Stimulated activated CD4-positive, alpha-beta T cell treated with anti-CD3 and anti-CD28 coated beads, Interleukin-12 subunit alpha, Interleukin-12 subunit beta, amount 100 ng/mL, for 24 hours (primary cell): ENCODE results near the gene CNIH3.

ENCODE experiments used
- DNase-seq, 2 experiments: peaks; one replicate each; pipeline ENCODE4 v3.0.0-alpha.2; 2020; ENCODE audit warnings: low read depth in 2 of 2

CNIH3 gene

GRCh38 chr1:224616756-224617409 is 766 bp downstream of the CNIH3 start:
- no peak for DNase-seq

GRCh38 chr1:224617410-224618355 is 1.6 kb downstream of the CNIH3 start:
- DNase-seq = no peak

- DNase-seq = no peak
Observed at GRCh38 chr1:224619209-224619608, 3.1 kb downstream of the CNIH3 start.

GRCh38 chr1:224620105-224620504 is 4.0 kb downstream of the CNIH3 start:
- no peak for DNase-seq

DNA sequence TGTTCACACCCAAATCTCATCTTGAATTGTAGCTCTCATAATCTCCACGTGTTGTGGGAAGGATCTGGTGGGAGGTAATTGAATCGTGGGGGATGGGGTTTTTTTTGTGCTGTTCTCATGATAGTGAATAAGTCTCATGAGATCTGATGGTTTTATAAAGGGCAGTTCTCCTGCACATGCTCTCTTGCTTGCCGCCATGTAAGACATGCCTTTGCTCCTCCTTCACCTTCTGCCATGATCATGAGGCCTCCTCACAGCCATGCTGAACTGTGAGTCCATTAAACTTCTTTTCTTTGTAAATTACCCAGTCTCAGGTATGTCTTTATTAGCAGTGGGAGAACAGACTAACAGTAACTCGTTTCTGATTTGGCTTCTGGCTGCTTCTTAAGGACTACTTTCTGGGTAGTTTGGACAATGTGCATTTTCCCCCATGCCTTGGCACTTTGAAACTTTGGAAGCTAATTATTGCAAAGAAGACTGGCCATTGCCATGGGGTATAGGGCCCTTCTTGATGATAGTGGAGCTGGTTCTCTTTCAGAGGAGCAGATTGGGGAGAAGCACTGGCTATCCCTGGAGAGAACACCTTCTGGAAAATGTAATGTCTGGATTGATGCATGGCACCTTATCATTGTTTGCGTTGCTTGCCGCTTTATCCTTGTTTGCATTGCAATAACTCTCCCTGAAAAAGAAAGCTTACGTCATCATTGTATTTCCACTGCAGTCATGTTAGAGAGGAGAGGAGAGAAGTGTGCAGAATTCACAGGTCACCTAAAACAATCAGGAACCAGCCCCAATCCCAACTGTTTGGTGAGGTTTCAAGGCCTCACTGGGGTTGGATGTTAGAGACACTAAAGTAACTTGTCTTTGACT is 5.9 kb downstream of the CNIH3 start:
- no peak for DNase-seq

DNA sequence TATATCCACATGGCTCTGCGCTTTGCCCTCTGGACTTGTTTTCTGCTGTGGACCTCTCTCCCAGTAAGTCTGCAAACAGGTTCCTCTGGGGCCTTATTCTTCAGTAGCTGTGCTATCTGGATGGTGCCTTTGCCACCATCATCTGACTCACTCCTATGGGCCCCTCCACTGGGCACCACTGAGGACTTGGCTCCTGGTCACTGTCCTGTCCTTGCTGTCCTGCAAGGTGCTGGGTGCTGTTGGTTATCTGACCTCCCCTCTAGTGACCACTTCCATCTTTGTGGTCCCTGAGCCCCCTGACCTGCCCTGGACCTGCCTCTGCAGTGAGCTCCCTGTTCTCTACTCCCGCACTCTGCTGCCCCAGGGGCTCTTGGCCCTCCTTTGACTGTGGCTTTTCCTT is 6.7 kb downstream of the CNIH3 start:
- DNase-seq = no peak

DNA sequence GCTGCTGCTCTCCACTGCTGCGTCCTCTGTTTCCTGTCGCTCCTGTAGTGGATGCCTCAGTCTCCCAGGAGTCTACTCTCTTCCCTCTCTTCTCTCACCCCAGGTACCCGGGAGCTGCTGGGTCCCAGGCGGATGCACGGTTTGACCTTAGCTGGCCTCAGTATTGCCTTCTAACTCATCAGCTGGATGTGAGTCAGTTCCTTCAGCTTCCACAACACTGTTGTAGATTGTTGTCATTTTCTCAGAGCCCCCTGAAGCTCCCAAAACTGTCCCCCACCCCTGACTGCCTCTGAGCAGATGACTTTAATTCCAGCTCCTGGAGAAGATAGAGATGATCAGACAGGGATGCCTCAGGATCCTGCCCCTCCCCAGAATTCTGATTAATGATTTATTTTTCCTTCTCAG is 7.2 kb downstream of the CNIH3 start:
- no peak for DNase-seq

DNA sequence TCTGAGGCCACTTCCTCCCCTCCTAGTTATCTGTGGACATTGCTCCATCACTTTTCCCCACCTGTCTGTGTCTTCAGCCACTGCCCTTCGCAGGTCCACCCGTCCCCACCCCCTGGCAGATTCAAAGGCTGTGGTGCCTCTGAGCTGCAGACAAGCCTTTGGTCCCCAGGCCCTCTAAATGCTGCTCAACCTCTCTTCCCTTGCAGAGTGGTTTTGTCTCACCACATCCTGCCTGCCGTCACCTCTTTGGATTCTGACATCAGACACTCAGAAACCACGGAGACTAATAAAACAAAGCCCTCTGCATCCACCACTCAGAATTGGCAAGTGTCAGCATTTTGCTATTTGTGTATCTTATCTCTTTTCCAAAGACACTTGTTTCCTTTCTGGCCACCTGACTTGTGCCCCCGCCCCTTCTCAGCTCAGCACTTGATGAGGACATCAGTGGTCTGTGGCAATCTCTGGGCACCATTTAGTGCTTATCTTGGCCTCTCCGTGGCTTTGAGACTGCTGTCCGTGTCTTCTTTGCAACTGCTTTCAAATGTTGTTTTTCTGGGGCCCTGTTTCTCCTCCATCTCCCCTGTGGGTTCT is 7.7 kb downstream of the CNIH3 start:
- peak in 1 of 2 experiments; percentile 47 for DNase-seq

GRCh38 chr1:224624432-224624831 is 8.3 kb downstream of the CNIH3 start:
- DNase-seq = no peak

- no peak for DNase-seq
Observed at GRCh38 chr1:224626042-224626441, 9.9 kb downstream of the CNIH3 start.

GRCh38 chr1:224629965-224630364 is 13.8 kb downstream of the CNIH3 start:
- DNase-seq = no peak

- DNase-seq = no peak
Observed at GRCh38 chr1:224631462-224632115, 15.5 kb downstream of the CNIH3 start.

DNA sequence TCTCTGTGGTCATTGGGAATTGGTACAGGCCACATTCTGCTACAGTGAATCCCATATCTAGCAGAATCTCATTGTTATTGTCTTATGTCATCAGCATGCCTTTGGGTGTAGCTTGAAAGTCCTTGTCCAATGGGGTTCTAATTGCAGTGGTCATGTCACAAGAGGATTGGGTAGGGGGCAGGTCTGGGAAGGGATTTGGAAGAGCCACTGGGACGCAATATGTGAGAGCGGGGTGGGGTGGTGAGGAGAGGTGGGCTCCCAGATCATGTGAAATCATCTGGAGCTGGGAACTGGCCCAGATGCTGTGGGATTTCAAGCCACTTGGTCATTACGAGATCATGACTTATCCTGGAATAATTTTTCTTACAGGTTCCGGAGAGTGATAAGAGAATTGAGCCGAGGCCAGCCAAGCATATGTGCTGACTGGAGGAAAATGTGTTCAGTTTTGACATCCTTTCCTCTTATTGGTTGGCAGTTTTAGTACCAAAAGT is 16.3 kb downstream of the CNIH3 start:
- no peak for DNase-seq

- DNase-seq = no peak
Observed at GRCh38 chr1:224632921-224633321, 16.8 kb downstream of the CNIH3 start.

DNA sequence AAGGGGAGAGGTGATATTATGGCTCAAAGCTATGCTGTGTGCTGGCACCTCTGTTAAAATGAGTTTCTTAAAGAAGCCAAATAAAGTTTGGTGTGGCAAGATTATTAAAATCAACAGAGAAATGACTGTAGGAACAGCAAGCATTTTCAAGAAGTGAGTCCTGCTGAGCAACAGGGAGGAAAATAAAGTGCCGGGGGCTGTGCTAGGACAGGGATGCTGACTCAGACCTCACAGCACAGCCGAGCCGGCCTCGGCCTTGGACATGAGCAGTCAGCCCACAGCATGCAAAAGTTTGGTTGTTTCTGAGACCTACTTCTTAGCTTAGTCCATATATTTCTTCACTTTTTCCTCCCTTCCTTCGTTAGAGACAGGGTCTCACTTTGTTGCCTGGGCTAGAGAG is 19.2 kb downstream of the CNIH3 start:
- no peak for DNase-seq

- no peak for DNase-seq
Observed at GRCh38 chr1:224637515-224637914, 21.4 kb downstream of the CNIH3 start.

DNA sequence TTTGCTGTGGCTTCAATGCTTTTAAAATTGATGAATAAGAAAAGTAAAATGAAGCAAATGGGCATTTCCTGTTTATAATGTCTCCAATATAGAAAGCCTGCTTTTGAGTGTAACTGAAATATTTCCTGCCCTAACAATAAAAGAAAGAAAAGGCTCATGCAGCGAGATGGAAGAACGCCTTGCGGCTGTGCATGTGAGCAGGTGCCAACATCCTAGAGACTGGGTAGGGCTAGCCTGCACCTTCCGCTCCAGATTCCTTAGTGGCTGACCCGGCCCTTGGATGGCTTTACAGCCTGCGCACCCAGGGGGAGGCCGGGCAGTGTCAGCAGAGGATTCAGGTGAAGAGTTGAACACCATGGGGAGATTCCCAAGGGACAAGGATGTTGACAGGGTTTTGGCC is 21.8 kb downstream of the CNIH3 start:
- DNase-seq = no peak

DNA sequence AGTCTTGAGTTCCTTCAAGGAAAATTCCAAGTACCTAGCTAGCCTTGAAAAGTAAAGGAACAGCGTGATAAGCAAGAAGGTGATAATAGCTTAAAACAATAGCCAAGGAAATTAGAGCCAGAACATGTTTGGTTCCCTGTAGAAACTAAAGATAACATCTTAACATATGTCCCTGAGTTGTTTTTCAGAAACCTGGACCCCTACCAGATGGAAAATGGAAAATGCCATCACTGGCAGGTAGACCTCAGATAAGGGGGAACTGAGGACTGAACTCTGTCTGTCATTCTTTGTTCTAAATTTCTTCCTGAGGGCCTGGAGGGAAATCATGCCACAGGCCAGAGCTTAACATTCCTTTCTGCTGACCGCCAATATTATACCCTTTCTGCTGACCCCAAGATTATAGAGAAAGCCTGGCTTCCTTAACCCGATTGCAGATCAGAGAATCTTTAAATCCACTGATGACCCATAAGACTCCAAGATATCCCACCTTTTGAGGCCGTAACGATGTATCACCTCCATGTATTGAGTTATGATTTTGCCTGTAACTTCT is 23.4 kb downstream of the CNIH3 start:
- no peak for DNase-seq

DNA sequence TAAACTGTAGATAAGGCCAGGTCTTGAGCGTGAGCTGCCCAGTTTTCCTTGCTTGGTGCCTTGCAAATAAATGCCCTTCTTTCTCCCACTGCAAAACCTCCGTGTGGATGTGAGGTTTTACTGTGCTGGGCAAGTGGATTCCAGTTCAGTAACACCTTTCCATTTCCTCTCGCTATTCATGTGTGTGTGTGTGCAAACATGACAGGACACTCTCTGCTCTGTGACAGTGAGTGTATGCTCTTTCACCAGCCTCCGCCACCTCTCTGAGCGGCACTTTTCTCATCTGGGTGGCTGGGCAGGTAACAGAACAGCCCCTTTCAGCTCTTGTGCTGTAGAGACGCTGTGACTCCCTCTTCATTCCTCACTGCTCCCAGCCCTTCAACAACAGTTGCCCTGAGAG is 23.9 kb downstream of the CNIH3 start:
- DNase-seq = no peak

DNA sequence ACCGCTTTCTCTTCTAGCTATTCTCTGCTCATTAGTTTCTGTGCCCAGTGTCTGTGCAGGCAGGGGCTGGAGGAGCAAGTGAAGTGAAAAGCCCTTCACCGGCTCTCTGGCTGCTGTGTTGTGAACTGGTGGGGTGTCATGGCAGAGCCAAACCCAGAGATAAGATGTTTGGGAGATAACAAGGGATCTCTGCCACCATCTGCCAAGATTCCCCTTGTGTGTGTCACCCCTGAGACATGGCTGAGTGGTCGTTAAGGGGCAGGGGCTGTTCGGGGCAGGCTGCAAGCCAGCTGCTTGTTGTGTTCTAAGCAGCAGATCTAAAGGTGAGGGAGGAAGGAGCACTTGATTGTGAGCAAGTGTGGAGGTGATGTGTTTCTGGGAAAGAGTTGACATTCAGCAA is 24.5 kb downstream of the CNIH3 start:
- no peak for DNase-seq

GRCh38 chr1:224641030-224641429 is 24.9 kb downstream of the CNIH3 start:
- DNase-seq = no peak
